Spleen (tissue), 7 donors: Measurements from ENCODE around the gene NINJ1.

Experiments used
- CTCF ChIP-seq, 11 experiments: fragments of 200-600 bp in 7 of 11; fragments of 450-650 bp in 4 of 11; sonication (generic) in 4 of 11; IDR thresholded peaks in 8 of 11; conservative IDR thresholded peaks in 3 of 11; 1 replicate in 7 of 11; 2 replicates in 4 of 11; pipeline versions ENCODE4 v1.4.0 to v1.8.0; 2016 to 2021; ENCODE audit warnings: antibody characterized with exemption in 11 of 11, inconsistent platforms in 4 of 11, mild to moderate bottlenecking in 1 of 11
- POLR2A ChIP-seq, 3 donors: fragments of 450-650 bp; IDR thresholded peaks; one replicate each; pipeline ENCODE4 v1.5.1; 2017; ENCODE audit warnings: antibody characterized with exemption in 3 of 3, mild to moderate bottlenecking in 1 of 3
- POLR2AphosphoS5 ChIP-seq, 3 donors: sonication (generic); formaldehyde crosslinking; IDR thresholded peaks; one replicate each; pipeline ENCODE4 v1.5.1; 2017; ENCODE audit warnings: antibody characterized with exemption in 3 of 3
- donor health status: DM: no; HTN: no; CAD: no; lungs with moderate emphysema.
- donor health status: DM: no; HTN: no; CAD: no.
- donor health status: DM: no; HTN: no; CAD: no.

DNA sequence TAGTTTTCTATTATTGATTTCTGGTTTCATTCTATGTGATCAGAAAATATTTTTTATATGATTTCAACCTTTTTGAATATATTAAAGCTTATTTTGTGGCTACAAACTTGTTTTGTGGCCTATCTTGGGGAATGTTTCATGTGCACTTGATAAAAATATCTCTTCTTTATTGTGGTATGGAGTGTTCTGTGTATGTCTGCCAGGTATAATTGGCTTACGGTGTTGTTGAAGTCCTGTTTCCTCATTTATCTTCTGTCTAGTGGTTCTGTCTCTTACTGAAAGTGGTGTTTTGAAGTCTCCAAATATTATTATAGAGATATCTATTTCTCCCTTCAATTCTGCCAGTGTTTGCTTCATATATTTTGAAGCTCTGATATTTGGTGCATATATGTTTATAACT lies 28.4 kb downstream of the NINJ1 start:
- no peak for TF ChIP-seq POLR2A (IDR thresholded peaks at IDR 0.05)
- TF ChIP-seq CTCF (IDR thresholded peaks at IDR 0.05 in 8 of 11, conservative IDR thresholded peaks at IDR 0.05 in 3 of 11), result no peak
- TF ChIP-seq POLR2AphosphoS5 (IDR thresholded peaks at IDR 0.05), result no peak
